Hematopoietic multipotent progenitor cell treated with erythropoietin and hydrocortisone succinate and interleukin-3 and kit ligand, for 6 days (in vitro differentiated cells): Measurements from ENCODE around the gene SLC2A4RG.

Experiments
- DNase-seq: peaks from one replicate; pipeline ENCODE4 v3.0.0-alpha.2; 2015

Gene SLC2A4RG, protein sequence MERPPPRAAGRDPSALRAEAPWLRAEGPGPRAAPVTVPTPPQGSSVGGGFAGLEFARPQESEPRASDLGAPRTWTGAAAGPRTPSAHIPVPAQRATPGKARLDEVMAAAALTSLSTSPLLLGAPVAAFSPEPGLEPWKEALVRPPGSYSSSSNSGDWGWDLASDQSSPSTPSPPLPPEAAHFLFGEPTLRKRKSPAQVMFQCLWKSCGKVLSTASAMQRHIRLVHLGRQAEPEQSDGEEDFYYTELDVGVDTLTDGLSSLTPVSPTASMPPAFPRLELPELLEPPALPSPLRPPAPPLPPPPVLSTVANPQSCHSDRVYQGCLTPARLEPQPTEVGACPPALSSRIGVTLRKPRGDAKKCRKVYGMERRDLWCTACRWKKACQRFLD

DNA sequence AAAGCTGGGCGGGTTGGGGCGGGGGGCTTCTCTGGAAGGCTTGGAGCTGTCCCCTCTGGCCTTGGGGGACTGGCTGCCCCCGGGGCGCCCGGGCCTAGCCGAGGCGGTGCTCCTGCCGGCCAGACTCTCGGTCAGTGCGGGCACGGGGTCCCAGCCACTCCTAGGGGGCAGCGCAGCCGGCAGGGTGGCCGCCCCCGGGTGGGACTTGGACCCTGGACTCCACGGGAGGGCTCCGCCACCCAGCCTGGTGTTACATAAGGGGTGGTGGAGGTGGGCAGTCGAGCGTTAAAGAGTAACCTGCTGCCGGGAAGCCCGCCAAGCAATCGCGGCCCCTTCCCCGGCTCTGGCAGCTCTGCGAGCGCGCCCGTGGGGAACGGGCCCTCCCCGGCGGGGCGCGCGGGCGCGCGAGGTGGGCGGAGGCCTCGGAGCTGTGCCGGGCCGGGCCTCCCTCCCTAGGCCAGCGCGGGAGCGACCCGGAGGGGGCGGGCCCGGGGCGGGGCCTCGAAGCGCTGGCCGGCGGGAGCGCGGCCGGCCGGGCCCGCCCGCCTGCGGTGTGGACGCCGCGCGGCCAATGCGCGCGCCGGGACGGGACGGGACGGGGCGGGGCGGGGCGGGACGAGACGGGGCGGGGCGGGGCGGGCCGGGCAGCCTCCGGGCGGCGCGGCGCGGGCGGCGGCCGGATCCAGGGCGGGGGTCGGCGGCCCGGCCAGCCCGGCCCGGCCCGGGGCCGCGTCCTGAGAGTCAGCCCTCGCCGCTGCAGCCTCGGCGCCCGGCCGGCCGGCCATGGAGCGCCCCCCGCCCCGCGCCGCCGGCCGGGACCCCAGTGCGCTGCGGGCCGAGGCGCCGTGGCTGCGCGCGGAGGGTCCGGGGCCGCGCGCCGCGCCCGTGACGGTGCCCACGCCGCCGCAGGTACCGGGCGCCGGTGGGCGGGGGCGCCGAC, at the start of gene SLC2A4RG:
SLC2A4RG (plus strand) TSS at position 647 of the 940 bp plus-strand sequence; CDS start at position 784, 137 bp downstream.
- DNase-seq: peak; percentile 87

DNA sequence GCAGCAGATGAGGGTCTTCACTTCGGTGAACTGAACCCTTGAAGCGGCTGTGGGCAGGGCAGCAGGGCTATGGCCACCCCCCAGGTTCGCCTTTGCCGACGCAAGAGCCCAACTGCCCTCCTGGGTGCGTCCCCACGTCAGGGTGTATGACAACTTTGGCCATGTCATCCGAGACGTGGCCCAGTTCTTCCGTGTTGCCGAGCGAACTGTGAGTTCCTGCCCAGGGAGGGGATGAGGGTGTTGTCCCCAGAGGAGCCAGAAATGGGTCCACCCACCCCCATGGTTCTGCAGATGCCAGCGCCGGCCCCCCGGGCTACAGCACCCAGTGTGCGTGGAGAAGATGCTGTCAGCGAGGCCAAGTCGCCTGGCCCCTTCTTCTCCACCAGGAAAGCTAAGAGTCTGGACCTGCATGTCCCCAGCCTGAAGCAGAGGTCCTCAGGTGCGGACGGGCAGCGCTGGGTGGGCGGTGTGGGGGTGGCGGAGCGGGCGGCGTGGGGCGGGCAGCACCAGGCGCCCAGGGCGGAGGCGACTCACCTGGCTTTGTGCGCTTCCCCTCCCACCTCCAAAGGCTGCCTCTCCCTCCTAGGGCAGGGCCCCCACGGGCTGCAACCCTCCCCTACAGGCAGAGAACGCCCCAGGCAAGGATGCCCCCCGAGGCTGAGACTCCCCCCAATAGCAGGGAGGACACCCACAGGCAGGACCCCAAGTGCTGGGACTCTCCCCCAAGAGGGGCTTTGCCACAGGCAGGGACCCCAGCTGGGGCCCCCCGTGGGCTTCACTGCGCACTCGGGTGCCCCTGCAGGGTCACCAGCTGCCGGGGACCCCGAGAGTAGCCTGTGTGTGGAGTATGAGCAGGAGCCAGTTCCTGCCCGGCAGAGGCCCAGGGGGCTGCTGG, 49.3 kb upstream of the SLC2A4RG start:
- DNase-seq: no peak

DNA sequence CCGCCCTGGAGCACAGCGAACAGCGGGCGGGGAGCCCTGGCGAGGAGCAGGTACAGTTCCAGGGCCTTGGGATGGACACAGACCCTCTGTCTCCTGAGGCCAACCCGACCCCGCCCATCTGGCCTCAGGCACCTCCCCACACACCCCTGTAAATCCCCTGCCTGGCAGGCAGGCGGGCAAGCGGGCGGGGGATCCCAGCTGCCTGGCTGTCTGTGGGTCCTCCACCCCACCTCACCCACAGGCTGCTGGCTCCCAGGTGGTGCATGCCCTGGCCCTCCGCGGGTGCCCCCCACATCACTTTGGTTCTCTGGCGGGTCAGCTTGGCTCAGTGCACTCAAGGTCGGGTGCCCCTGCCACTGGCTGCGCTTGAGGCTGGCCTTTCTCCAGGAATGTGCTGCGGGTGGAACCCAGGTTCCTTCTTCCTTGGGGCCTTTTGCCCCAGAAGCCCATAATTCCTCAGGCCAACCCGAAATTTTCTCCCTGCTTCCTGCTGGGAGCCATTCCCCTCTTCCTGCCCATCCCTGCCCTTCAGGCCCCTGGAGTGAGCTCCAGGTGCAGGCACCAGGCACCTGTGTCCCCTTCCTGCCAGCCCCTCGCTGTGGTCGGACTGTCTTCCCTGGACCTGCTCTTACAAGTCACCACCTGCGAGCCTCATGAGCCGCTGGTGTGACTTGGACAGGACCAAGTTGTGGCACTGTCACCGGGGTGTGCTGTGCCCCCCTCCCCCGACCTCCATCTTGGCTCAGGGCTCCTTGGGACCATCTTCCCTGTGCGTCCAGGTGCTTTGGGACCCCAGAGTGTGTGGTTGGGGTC, 48.5 kb upstream of the SLC2A4RG start:
- DNase-seq: no peak

DNA sequence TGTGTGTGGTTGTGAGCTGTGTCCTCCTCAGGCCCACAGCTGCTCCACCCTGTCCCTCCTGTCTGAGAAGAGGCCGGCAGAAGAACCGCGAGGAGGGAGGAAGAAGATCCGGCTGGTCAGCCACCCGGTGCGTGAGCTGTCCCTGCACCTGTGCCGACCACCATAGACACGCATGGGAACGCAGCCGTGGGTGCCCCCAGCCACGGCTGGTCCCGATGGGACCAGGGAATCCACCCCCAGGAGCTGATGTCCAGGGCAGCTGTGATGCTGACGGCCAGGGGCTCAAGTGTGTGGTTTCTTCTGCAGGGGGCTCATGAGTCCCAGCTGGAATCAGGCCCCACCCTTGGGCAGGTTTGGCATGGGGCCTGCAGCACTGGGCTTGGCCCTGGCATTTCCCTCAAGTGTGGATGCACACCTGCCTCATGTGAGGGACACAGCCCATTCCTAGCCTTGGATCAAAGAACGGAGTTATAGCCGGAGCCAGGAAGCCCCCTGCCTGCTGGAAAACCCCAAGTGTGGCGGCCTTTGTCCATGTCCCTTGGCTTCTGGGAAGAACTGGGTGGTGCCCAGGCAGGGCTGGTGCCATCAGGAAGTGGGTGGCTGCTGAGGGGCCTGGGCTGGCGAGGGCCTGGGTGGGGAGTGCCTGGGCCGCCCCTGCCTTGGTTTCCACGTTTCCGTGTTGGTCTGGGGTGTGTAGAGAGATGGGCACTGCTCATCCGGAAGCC, 47.7 kb upstream of the SLC2A4RG start:
- DNase-seq: no peak

DNA sequence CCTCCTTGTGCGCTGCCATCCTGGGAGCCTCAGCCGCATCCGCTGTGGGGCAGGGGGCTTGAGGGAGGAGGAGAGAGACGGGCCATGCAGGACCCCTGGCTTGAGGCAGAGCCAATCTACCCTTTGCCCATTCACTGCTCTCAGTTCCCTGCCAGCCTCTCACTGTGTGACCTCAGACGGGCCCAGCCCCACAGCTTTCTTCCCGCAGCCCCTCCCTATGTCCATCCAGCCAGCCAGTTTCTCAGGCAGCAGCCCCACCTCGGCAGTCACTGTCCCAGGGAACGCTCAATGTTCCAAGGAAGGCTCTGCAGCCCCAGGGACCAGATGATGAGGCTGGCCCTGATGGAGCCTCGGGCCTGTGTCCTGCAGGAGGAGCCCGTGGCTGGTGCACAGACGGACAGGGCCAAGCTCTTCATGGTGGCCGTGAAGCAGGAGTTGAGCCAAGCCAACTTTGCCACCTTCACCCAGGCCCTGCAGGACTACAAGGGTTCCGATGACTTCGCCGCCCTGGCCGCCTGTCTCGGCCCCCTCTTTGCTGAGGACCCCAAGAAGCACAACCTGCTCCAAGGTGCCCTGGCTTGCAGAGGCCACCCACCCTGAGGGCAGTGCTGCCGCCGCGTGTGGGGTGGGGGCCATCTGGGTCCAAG, 47.0 kb upstream of the SLC2A4RG start:
- no peak for DNase-seq

DNA sequence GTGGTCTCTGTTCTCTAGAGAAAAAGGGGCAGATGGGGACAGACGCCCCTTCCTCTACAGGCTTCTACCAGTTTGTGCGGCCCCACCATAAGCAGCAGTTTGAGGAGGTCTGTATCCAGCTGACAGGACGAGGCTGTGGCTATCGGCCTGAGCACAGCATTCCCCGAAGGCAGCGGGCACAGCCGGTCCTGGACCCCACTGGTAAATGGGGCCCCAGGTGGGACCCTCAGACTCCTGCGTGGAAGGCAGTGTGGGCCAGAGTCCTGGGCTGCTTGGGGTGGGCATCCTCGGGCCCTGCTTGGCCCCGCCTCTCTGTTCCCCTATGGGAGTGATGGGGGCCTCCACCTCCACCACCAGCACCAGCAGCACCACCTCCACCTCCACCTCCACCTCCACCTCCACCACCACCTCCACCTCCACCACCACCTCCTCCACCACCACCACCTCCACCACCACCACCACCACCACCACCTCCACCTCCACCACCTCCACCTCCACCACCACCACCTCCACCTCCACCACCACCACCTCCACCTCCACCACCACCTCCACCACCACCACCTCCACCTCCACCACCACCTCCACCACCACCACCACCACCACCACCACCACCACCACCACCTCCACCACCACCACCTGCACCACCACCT, 46.4 kb upstream of the SLC2A4RG start:
- no peak for DNase-seq

DNA sequence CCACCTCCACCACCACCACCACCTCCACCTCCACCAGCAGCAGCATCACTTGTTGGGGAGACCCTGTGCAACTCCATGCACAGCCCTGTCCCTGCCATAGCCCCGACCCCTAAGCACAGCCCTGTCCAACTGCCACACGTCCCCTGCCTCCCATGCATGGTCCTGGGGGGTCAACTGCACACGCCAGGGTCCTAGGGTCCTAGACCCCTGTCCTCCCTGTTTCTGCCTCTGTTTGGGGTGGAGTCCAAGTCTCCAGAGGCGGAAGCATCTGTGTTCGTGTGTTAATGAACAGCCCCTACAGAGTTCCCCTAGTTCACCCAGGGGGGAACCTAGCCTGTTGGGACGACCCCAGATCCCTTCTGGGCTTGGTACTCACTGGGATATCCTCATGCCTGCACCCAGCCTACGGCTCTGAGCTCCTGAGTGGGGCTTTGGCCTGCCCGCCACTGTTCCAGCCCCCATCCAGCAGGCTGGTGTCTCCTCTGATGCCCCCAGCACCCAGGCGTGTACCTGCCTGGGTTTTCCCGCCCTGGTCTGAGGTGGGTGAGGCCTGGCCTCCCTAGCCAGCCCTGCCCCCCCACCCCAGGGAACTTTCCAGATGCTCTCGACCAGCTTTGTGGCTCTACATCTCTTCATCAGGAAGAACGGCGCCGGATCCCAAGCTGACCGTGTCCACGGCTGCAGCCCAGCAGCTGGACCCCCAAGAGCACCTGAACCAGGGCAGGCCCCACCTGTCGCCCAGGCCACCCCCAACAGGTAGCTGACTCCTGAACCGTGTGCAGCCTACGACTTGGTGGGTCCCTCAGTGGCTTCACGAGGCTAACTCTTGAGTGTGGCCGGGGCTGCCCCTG, 45.6 kb upstream of the SLC2A4RG start:
- DNase-seq: no peak

DNA sequence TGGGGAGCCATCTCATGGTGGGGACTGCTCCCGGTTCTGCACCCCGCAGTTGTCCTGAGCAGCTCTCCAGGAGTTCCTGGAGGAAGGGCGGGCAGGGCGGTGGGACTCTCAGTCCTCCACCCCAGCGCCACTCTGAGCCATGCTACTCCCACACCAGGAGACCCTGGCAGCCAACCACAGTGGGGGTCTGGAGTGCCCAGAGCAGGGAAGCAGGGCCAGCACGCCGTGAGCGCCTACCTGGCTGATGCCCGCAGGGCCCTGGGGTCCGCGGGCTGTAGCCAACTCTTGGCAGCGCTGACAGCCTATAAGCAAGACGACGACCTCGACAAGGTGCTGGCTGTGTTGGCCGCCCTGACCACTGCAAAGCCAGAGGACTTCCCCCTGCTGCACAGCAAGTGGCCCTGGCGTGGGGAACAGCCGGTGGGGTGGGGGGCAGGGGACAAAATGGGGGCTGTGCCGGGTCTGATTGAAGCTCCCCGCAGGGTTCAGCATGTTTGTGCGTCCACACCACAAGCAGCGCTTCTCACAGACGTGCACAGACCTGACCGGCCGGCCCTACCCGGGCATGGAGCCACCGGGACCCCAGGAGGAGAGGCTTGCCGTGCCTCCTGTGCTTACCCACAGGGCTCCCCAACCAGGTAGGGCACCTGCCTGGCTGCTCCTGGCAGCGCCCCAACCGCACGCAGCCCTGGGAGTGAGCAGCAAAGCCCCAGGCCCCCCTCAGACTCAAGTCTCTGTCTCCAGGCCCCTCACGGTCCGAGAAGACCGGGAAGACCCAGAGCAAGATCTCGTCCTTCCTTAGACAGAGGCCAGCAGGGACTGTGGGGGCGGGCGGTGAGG, 44.8 kb upstream of the SLC2A4RG start:
- no peak for DNase-seq

DNA sequence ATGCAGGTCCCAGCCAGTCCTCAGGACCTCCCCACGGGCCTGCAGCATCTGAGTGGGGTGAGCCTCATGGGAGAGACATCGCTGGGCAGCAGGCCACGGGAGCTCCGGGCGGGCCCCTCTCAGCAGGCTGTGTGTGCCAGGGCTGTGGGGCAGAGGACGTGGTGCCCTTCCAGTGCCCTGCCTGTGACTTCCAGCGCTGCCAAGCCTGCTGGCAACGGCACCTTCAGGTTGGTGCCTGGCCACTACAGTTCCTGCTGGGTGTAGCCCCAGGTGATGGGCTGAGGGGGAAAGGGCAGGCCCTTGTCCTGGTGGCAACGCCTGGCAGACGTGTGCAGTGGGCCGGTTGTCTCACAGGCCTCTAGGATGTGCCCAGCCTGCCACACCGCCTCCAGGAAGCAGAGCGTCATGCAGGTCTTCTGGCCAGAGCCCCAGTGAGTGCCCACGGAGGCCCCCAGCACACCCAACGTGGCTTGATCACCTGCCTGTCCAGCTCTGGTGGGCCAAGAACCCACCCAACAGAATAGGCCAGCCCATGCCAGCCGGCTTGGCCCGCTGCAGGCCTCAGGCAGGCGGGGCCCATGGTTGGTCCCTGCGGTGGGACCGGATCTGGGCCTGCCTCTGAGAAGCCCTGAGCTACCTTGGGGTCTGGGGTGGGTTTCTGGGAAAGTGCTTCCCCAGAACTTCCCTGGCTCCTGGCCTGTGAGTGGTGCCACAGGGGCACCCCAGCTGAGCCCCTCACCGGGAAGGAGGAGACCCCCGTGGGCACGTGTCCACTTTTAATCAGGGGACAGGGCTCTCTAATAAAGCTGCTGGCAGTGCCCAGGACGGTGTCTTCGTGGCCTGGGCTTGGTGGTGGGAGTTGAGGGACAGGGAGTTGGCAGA, 43.9 kb upstream of the SLC2A4RG start:
- DNase-seq: no peak

DNA sequence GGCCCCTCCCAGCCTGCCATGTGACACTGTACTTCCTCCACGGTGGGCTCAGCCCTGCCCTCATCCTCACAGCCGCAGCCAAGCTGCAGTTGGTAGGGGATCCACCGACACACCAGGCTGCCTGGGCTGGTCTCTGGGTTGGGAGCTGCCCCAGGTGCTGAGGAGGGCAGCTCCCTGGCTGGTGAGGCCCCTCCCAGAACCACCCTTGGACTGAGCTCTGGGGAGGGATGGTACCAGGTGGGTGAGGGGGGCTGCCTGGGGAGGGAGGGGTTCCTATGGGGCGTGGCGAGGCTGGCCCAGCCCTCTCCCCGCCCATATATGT, 43.3 kb upstream of the SLC2A4RG start:
- peak; percentile 60 for DNase-seq

DNA sequence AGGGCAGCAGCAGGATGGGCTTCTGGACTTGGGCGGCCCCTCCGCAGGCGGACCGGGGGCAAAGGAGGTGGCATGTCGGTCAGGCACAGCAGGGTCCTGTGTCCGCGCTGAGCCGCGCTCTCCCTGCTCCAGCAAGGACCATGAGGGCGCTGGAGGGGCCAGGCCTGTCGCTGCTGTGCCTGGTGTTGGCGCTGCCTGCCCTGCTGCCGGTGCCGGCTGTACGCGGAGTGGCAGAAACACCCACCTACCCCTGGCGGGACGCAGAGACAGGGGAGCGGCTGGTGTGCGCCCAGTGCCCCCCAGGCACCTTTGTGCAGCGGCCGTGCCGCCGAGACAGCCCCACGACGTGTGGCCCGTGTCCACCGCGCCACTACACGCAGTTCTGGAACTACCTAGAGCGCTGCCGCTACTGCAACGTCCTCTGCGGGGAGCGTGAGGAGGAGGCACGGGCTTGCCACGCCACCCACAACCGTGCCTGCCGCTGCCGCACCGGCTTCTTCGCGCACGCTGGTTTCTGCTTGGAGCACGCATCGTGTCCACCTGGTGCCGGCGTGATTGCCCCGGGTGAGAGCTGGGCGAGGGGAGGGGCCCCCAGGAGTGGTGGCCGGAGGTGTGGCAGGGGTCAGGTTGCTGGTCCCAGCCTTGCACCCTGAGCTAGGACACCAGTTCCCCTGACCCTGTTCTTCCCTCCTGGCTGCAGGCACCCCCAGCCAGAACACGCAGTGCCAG, 42.8 kb upstream of the SLC2A4RG start, which contains the start of gene TNFRSF6B:
TNFRSF6B (plus strand) TSS at position 25 of the 729 bp plus-strand sequence; CDS start at position 141, 116 bp downstream.
- peak; percentile 29 for DNase-seq

DNA sequence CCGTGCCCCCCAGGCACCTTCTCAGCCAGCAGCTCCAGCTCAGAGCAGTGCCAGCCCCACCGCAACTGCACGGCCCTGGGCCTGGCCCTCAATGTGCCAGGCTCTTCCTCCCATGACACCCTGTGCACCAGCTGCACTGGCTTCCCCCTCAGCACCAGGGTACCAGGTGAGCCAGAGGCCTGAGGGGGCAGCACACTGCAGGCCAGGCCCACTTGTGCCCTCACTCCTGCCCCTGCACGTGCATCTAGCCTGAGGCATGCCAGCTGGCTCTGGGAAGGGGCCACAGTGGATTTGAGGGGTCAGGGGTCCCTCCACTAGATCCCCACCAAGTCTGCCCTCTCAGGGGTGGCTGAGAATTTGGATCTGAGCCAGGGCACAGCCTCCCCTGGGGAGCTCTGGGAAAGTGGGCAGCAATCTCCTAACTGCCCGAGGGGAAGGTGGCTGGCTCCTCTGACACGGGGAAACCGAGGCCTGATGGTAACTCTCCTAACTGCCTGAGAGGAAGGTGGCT, 42.2 kb upstream of the SLC2A4RG start:
- no peak for DNase-seq

DNA sequence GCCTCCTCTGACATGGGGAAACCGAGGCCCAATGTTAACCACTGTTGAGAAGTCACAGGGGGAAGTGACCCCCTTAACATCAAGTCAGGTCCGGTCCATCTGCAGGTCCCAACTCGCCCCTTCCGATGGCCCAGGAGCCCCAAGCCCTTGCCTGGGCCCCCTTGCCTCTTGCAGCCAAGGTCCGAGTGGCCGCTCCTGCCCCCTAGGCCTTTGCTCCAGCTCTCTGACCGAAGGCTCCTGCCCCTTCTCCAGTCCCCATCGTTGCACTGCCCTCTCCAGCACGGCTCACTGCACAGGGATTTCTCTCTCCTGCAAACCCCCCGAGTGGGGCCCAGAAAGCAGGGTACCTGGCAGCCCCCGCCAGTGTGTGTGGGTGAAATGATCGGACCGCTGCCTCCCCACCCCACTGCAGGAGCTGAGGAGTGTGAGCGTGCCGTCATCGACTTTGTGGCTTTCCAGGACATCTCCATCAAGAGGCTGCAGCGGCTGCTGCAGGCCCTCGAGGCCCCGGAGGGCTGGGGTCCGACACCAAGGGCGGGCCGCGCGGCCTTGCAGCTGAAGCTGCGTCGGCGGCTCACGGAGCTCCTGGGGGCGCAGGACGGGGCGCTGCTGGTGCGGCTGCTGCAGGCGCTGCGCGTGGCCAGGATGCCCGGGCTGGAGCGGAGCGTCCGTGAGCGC, 41.6 kb upstream of the SLC2A4RG start:
- no peak for DNase-seq

DNA sequence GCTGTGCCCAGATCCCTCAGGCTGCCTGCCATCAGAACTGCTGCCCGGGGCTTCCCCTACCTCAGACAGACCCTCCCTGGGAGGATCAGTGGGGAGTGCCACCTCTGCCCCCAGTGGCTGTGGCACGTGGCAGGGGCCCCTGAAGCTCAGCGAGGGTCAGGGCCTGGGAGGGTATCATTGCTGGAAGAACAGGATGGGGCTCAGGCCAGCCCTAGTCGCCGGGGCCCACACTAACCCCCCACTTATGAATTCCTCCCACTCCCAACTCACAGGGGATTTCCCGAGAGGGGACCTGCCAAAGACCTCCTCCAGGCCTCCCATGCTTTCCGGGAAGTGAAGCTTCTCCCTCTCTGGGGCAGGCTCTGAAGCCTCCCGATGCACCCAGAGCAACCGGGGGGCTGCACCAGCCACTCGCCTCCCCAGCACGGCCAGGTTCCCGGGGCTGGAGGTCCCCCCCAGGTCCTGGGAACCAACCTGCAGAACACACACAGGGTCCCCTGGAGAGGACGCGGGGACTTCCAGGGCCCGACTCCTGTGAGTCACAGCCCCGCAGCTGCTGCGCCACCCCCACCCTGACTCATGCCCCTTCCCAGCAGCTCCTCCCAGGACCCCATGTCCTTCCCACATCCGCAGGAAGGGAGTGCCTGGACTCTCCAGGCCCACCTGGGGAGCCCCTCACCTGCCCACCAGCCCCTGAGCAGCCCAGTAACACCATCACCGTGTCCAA, 40.7 kb upstream of the SLC2A4RG start:
- no peak for DNase-seq
